ENCODE measurements around the gene HMX1. TPM values are rescaled to one million over a fixed set of nuclear protein-coding genes. Genes with fewer than 3 reads are reported as not detected.

Gene HMX1
- total and polyA plus RNA-seq, 5 experiments from 2014 or later: not detected

GRCh38 chr4:8835521-8836365 is 35.9 kb downstream of the HMX1 start:
- POLR2A ChIA-PET: no interaction called here
- DNase-seq (peak in 2 of 10 donors; percentile 3 to 19), ATAC-seq (no peak)
- H3K36me3 Mint-ChIP-seq: no peaks in the 10 kb centered on the region
- no peak overlapping the region for H3K27ac Mint-ChIP-seq
- H3K9me3 Mint-ChIP-seq: no peaks in the 10 kb centered on the region
- H3K4me1 Mint-ChIP-seq: peaks cover 0 to 8% (median under 1%) of the 10 kb centered on the region in 4 donors
- no peak overlapping the region for H3K4me3 Mint-ChIP-seq
- H3K27me3 Mint-ChIP-seq: peaks cover 0 to 26% (median 13%) of the 10 kb centered on the region in 5 donors

GRCh38 chr4:8834681-8835220 is 36.9 kb downstream of the HMX1 start:
- Mint-ChIP-seq H3K27me3 (peaks cover 0 to 23% (median 14%) of the 10 kb centered on the region in 5 donors), H3K9me3 (no peaks in the 10 kb centered on the region), H3K36me3 (no peaks in the 10 kb centered on the region), H3K27ac (no peak overlapping the region), H3K4me3 (no peak overlapping the region), H3K4me1 (peaks cover 0 to 8% (median under 1%) of the 10 kb centered on the region in 4 donors)
- ATAC-seq (no peak), DNase-seq (peak in 2 of 10 donors; percentile 10 to 42)
- POLR2A ChIA-PET: no interaction called here

- peaks cover 0 to 9% (median 2%) of the 10 kb centered on the region in 9 donors for H3K9me3 Mint-ChIP-seq
- ATAC-seq (no peak), DNase-seq (peak in 2 of 10 donors; percentile 4 to 56)
- no peaks in the 10 kb centered on the region for H3K36me3 Mint-ChIP-seq
- peaks cover 0 to 8% (median under 1%) of the 10 kb centered on the region in 4 donors for H3K4me1 Mint-ChIP-seq
- H3K27ac Mint-ChIP-seq: no peak overlapping the region
- POLR2A ChIA-PET: no interaction called here
- H3K27me3 Mint-ChIP-seq: peaks cover 0 to 19% (median 9%) of the 10 kb centered on the region in 5 donors
- H3K4me3 Mint-ChIP-seq: no peak overlapping the region
These were observed 39.3 kb downstream of the HMX1 start for GRCh38 chr4:8832113-8832915.

- Mint-ChIP-seq H3K4me1 (peaks cover 0 to 8% (median under 1%) of the 10 kb centered on the region in 4 donors), H3K36me3 (no peaks in the 10 kb centered on the region), H3K27me3 (peaks cover 0 to 17% (median 9%) of the 10 kb centered on the region in 5 donors), H3K27ac (peak overlapping the region in 1 of 10 donors; percentile 81), H3K9me3 (peaks cover 0 to 9% (median 2%) of the 10 kb centered on the region in 9 donors), H3K4me3 (no peak overlapping the region)
- POLR2A ChIA-PET: no interaction called here
- no peak for ATAC-seq
- DNase-seq: peak in 2 of 10 donors; percentile 13 to 30
These were observed 40.2 kb downstream of the HMX1 start for GRCh38 chr4:8831221-8832112.

GRCh38 chr4:8830611-8831200 is 40.9 kb downstream of the HMX1 start:
- peak overlapping the region in 1 of 10 donors; percentile 81 for H3K27ac Mint-ChIP-seq
- no peaks in the 10 kb centered on the region for H3K36me3 Mint-ChIP-seq

GRCh38 chr4:8830056-8830455 is 41.6 kb downstream of the HMX1 start:
- H3K4me1 Mint-ChIP-seq: peaks cover 0 to 4% (median 0%) of the 10 kb centered on the region in 4 donors
- DNase-seq: peak in 2 of 10 donors; percentile 6 to 18
- H3K36me3 Mint-ChIP-seq: no peaks in the 10 kb centered on the region
- H3K9me3 Mint-ChIP-seq: peaks cover 0 to 9% (median 2%) of the 10 kb centered on the region in 9 donors
- H3K27me3 Mint-ChIP-seq: peaks cover 0 to 11% (median 8%) of the 10 kb centered on the region in 5 donors
- ATAC-seq: no peak
- POLR2A ChIA-PET: no interaction called here
- H3K4me3 Mint-ChIP-seq: no peak overlapping the region
- H3K27ac Mint-ChIP-seq: no peak overlapping the region

More at GRCh38 chr4:8830611-8831200, 40.9 kb downstream of the HMX1 start:
- no peak for ATAC-seq
- H3K4me1 Mint-ChIP-seq: peaks cover 0 to 8% (median under 1%) of the 10 kb centered on the region in 4 donors
- no peak overlapping the region for H3K4me3 Mint-ChIP-seq
- peak in 2 of 10 donors; percentile 6 to 56 for DNase-seq
- POLR2A ChIA-PET: no interaction called here
- H3K9me3 Mint-ChIP-seq: peaks cover 0 to 9% (median 2%) of the 10 kb centered on the region in 9 donors
- H3K27me3 Mint-ChIP-seq: peaks cover 0 to 14% (median 9%) of the 10 kb centered on the region in 5 donors

GRCh38 chr4:8829584-8829983 is 42.1 kb downstream of the HMX1 start:
- no peaks in the 10 kb centered on the region for H3K4me1 Mint-ChIP-seq
- no peaks in the 10 kb centered on the region for H3K36me3 Mint-ChIP-seq
- H3K27ac Mint-ChIP-seq: no peak overlapping the region
- DNase-seq (peak in 2 of 10 donors; percentile 11 to 15), ATAC-seq (no peak)
- no peak overlapping the region for H3K4me3 Mint-ChIP-seq
- H3K9me3 Mint-ChIP-seq: peaks cover 0 to 9% (median 2%) of the 10 kb centered on the region in 9 donors
- POLR2A ChIA-PET: no interaction called here
- H3K27me3 Mint-ChIP-seq: peaks cover 0 to 9% (median 6%) of the 10 kb centered on the region in 5 donors

- Mint-ChIP-seq H3K27me3 (peaks cover under 1 to 10% (median 6%) of the 10 kb centered on the region in 5 donors), H3K4me3 (no peak overlapping the region), H3K36me3 (no peaks in the 10 kb centered on the region), H3K27ac (no peak overlapping the region), H3K4me1 (no peaks in the 10 kb centered on the region), H3K9me3 (peaks cover 0 to 11% (median 2%) of the 10 kb centered on the region in 9 donors)
- POLR2A ChIA-PET: no interaction called here
- peak in 1 of 10 donors; percentile 6 for DNase-seq
- no peak for ATAC-seq
These were observed 42.8 kb downstream of the HMX1 start for GRCh38 chr4:8828869-8829268.

- Mint-ChIP-seq H3K27ac (no peak overlapping the region), H3K27me3 (peaks cover 10 to 45% (median 17%) of the 10 kb centered on the region in 5 donors), H3K4me3 (peak overlapping the region in 1 of 10 donors; percentile 30), H3K4me1 (no peaks in the 10 kb centered on the region), H3K36me3 (no peaks in the 10 kb centered on the region), H3K9me3 (peaks cover 0 to 5% (median 0%) of the 10 kb centered on the region in 9 donors)
- POLR2A ChIA-PET: no interaction called here
- DNase-seq (peak in 2 of 10 donors; percentile 9 to 56), ATAC-seq (no peak)
These were observed 50.3 kb downstream of the HMX1 start for GRCh38 chr4:8821151-8821950.

GRCh38 chr4:8820178-8821102 is 51.2 kb downstream of the HMX1 start:
- Mint-ChIP-seq H3K36me3 (no peaks in the 10 kb centered on the region), H3K9me3 (peaks cover 0 to 5% (median 0%) of the 10 kb centered on the region in 9 donors), H3K4me3 (no peak overlapping the region), H3K4me1 (no peaks in the 10 kb centered on the region), H3K27ac (no peak overlapping the region), H3K27me3 (peaks cover 10 to 45% (median 17%) of the 10 kb centered on the region in 5 donors)
- POLR2A ChIA-PET: no interaction called here
- DNase-seq (peak in 2 of 10 donors; percentile 6 to 32), ATAC-seq (no peak)

Data from naive thymus-derived CD8-positive, alpha-beta T cell (primary cell).